GM19372 (cell line): ENCODE measurements around the gene PDGFC.

Experiments used
- ATAC-seq: cut with Tn5 transposase; IDR thresholded peaks from one replicate; pipeline ENCODE4 v1.9.1; 2021; ENCODE audit warnings: mild to moderate bottlenecking, low read depth, moderate library complexity; ENCODE audit not compliant: unreplicated experiment

Gene PDGFC, protein sequence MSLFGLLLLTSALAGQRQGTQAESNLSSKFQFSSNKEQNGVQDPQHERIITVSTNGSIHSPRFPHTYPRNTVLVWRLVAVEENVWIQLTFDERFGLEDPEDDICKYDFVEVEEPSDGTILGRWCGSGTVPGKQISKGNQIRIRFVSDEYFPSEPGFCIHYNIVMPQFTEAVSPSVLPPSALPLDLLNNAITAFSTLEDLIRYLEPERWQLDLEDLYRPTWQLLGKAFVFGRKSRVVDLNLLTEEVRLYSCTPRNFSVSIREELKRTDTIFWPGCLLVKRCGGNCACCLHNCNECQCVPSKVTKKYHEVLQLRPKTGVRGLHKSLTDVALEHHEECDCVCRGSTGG

DNA sequence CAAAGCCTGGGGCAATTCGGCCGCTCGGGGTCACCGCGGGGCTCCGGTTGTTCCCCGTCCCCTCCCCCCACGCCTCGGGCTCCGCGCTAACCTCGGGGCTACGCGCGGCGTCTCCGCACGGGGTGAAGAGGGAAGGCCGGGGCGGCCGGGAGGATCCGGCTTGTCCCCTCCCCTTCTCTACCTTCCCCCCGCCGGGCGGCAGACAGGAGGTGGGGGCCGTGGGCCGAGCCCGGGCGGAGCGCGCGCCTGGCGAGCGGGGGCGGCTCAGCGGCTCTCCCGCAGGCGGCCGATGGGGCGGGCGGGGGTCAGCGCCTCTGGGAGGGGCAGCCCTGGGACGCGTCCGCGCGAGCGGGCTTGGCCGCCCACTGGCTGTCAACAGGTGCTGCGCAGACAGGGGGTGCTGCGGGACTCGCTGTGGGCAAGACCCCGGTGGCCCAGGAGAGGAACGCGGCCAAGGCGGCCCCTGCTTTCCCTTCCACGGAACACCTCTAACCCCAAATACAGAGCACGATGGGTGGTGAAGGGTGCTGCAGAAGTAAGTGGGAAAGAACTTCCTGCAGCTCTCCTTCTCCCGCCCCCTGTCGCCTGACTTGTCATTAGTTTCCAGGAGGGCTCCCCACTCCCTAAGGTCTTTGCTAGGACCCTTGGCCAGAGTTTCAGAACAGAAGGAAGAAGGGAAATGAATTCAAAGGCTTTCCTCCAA, at the start of gene PDGFC:
Gene PDGFC (minus strand): TSS at position 124 of the 703 bp plus-strand sequence. CDS start 896 bp downstream, outside the sequence.
- ATAC-seq, result no peak

DNA sequence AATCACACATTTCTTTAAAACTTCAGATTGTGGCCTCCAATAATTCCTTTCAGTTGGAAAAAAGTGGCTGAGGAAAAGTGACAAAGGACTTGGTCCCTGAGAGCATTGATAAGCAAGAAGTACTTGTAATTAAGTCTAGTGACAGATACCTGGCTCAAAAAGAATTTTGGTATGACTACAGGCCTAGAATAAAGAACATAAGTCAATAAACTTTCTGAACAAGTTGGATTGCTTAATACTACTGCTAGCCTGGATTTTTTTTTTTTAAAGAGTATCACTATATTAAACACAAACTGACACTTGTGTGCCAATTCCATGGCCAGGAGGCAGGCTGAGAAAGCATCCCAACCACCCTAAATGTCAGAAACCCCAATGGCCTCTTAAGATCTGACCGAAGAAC, 49.3 kb upstream of the PDGFC start:
- ATAC-seq, result no peak

DNA sequence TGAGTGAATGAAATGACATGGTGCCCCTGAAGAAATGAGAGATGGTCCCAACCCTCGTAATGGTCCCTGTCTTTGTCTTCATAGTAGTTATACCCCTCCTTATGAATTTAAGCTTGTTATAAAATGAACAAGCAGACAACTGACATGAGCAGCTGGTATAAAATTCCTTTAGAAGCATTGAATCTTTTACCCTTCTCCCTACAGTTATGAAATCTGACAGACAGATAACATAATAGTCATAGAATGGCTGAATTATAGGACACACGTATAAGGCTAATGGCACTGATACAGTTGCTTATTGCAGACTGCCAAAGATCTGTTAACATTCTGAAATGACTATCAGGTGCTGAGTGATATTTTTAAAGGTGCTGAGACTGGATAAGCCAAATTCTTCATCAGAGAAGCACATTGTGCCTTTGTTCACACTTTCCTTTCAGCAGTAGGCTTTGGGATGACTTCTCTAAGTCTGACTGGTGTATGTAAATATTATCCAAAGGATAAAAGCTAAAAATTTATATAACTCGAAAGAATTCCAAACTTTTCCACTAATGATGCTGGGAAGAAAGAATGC, 47.4 kb upstream of the PDGFC start:
- no peak for ATAC-seq

DNA sequence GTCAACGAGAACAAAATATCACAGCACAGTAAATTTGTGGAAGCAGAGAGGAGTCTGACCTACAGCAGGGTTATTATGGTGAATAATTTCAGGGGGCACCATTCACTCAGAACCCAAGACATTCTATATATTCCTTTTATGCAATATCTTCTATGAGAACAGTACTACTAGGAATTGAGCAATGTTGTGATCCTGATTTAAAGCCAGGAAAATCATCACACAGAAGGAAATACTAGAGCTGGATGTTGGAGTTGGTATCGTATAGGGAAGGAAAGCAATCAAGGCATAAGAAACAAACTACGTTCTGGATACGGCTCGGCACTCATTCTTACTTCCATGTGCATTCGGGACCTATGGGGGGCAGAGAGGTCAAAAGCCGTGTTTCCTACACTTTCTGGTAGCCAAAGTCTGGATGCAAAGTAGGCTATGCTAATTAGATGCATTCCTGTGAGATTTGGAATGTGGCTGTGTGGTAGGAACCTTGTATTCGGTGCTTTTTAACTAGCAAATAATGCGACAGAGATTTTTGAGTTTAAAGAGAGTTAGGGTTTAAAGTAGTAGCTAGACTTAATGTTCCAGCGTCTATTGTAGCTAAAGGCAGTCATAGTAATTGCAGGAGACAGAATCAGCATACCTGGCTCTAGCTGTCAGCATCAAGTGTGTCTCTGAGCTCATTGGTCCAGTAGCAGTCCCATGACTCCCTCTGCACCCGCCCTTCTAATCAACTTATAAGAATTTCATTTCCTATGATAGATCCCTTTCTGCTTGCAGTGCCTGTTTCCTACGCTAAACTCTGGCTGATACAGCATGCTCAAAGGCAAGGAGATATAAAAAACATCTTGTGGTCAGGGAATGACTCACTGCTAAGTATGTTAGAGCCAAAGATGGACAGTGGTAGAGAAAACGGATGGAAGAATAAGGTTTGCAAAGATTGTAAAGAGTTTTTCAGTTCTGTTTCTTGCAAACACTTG, 43.3 kb upstream of the PDGFC start:
- no peak for ATAC-seq

DNA sequence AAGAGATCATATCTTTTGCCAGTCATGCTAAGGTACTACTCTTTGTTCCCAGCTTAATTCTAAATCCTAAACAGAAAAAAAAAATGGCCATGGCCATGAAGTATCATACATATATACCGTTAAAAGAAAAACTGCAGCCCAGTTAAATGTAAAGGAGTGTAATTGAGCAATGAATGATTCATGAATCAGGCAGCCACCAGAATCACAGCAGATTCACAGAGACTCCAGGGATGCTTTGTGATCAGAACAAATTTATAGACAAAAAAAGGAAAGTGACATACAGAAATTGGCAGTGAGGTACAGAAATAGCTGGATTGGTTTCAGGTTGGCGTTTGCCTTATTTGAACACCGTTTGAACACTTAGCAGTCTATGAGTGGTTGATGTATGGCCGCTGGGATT, 42.1 kb upstream of the PDGFC start:
- no peak for ATAC-seq

DNA sequence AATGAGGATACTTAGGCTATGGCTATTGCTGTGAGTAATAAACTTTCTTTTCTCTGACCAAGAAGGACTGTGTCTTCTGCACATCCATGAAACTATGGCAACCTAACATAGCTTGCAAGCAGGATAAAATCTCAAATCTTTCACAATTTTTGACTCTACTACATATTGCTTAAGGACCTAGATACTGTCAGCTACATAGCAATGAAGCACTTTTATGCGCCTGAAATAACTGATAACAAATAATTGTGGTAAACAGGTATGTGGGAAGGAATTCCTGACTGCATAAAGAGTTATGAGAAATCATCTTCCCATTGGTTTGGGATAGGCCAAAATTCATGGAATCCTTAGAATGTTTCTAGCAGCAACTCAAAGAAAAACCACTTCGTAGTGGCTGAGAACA, 41.2 kb upstream of the PDGFC start:
- ATAC-seq, result no peak

DNA sequence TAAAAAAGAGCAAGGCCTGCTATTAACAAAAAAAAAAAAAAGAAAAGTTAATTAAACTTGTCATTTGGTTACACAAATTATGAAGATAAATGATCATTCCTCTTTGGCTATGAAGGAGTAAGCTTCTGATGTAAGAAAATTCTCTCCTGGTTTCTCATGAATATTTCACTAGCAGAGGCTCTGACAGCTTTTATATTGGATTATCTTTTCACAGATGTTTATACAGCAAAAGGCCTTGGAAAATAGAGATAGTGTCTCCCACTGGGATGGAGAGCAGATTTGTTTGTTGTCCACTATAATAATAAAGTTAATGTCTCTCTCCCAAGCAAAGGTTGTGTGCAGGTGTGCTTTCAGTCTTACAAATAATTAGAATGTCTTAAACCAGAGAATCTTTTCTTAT, 40.7 kb upstream of the PDGFC start:
- ATAC-seq, result no peak

DNA sequence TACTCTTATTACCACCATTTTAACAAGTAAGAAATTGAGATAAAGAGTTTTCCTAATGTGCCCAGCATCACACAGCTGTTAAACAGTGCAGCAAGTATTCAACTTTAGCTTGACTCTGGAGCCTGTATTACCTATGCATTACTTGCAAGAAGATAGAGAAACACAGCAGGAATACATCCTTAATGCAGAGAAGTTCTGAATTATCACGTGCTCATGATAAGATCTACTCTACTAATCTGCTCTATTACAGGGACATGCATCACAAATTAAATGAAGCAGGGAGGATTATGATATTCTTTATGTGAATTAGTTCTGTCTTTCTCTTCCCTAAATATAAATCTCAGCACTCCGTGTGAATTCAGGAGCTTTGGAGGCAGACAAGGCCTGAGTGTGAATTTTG, 39.0 kb upstream of the PDGFC start:
- no peak for ATAC-seq

DNA sequence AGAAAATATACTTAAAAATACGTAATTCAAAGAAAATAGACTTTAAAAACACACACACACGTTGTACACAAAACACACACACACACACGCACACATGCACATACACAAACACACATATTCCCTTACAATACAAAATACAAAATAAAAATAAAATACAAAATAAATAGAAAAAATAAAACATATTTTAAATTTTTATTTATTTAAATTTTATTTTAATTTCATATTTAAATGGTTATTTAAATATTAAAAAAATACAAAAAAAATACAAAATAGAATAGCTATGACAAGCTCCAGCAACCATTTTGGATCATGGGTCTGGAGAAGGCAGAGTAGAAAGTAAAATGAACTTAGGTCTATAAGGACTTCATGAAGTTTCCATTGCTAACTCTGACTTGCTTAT, 34.2 kb upstream of the PDGFC start:
- ATAC-seq, result no peak

DNA sequence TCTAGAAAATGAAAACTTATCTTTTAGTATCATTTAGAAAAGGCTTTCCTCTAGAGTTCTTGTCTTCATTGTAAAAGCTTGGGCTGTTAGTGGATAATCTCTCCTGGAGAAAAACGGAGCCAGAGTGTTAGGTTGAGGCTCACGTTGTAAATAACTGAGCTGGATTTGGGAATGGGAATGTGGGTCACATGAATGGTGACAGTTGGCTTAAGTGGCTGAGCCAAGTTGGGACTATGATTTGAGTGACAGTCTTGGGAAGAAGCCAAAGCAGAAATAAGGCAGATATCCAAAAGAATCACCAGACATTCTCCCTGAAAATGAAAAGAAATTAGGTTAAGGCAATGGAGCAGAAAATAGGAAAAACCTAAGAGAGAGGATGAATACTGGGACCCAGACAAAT, 33.6 kb upstream of the PDGFC start:
- no peak for ATAC-seq

DNA sequence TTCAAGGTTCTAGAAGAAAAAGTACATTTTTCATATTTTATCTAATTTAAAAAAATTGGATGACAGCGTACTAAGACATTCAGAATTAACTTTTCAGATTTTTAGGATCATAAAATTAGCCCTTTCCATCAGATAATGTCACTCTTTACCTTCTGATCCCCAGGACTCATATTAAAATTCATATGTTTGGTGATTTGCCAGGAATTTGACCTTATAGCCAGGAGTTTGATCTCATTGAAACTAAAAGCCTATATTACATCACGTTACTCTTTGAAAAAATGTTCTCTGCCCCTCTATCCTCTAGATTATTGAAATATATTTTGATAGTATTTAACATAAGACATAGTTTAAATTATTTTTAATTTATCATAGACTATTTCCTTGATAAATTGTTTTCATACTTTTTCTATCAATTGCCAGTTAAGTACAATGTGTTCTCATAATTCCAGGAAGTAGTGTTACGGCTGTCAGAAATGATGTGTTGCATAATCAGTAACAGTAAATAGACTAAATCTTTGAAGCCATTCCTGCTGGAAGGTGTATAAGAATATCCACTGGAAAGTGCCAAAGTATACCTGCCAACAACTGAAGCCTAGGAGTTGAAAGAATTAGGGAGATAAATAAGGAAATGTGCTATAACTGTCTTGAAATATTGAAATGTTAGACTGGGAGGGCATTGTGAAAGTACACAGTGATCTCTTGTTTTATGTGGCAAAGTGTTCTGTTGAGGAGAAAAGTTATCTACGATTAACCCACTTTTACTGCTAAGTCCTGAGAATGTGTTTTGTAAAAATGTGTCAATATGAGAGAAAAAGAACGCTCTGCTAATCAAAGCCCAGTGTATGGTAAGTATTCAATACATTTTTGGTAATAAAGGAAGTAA, 32.9 kb upstream of the PDGFC start:
- ATAC-seq, result no peak

DNA sequence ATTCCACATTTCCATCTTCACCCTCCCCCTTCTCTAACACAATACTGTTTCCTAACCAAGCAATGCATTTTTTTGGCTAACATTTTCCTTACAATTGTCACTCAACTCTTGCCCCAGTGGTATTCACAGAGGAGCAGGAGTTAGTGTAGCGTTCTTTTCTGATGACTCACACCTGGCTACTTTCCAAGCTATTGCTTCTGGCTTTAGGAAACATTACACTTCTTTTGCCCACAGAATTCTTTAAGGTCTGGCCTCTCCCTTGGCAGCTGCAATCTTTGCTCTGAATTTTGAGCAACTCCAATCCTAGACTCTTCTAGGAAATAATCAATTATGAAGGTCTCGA, 27.5 kb upstream of the PDGFC start:
- no peak for ATAC-seq

DNA sequence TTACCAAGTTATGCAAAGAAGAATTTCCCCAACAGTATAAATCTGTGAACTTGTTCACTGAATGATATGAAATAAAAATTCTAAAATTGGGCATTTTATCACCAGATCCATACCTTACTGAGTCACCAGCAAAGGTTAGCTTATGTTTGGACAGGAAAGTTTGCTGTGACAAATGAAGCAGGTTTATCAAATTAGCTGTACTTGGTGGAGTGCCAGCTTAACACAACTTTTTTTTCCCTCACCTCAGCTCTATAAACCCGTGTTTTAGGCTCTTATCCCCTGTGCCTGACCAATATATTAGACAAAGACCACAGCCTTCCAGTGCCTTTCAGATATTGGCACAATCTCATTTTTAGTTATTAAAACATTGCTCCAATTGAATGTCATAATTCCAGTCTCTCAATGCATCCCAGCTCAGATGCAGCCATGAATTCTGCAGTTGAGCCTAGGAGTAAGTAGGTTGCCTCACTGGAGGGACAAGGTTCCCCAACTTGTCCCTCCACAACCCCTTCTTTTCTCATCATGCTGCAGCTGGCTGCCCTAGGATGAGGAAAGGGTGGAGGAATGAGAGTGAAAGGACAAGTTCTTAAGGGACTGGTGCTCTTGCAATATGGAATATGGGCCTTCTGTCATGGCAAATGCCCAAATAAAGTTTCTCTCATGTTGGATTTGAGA, 27.0 kb upstream of the PDGFC start:
- no peak for ATAC-seq

DNA sequence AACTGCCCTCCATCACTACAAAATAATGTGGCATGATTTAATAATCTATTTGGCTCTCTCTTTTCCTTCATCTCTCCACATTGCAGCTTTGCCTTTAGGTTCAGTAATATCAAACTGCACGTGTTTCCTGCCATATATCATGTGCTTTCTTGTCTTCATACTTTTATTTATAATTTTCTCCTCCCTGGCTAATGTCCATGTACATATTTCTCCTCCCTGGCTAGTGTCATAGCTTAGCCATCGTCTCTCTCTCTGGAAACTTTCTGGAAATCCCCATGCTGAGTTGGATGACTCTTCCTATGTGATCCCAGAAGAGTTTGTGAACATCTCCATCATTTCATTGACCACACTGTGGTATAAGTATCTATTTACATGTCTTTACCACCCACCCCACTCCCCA, 21.3 kb upstream of the PDGFC start:
- no peak for ATAC-seq

DNA sequence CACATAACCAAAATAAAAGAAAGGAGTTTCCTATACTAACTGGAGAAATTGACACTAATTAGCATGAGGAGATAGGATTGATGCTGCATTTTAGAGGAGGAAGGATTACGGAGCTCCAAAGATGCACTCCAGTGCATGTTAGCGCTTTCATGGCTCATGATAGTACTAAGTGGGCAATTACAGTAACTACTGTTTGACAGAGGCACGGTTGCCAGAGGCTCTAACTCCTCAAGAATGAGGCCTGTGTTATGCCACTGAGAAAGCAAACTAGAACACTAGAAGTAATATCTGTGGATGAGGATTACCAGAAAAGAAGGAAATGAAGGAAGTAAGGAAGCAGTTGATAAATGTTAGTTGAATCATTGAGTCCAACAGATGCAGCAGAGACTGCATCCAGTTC, 19.6 kb upstream of the PDGFC start:
- ATAC-seq, result no peak

DNA sequence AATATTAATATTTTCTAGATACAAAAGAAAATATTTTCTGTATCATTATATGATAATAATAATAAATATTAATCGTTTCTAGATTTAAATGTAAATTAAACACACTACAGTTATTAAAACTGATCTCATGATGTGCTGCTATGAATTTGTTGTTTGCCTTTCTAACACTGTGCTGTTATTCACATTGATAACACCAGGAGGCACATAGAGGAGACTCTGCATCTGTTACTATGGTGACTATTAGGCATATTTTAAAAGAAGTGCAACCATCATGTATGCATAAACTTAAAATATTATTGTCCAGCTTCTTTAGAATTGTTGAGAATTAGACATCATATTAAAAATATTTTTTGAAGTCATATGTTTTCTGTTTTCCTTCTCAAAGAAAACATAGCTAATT, 11.8 kb upstream of the PDGFC start:
- ATAC-seq, result no peak

DNA sequence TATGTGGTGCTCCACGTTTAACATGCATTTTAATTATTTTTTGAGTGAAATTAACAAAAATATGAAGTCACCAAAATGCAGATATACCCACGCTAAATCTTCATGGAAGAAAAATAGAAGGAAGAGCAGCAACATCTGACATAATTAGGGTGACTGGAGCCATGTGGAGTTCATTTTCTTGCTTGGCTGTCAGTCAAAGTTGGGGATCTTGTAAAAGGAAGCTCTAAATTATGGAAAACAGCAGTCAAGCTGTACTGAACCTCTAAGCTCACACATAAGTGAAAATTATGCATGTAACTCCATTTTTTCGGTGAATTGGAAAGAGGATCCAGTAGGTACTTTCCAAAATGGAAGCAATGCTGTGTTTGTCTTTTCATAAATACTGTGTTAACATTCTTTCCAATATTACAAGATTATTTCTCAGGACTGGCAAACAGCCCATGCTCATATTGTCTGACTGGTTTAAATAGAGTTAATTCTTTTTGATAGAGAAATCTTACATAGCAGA, 9.7 kb upstream of the PDGFC start:
- no peak for ATAC-seq

DNA sequence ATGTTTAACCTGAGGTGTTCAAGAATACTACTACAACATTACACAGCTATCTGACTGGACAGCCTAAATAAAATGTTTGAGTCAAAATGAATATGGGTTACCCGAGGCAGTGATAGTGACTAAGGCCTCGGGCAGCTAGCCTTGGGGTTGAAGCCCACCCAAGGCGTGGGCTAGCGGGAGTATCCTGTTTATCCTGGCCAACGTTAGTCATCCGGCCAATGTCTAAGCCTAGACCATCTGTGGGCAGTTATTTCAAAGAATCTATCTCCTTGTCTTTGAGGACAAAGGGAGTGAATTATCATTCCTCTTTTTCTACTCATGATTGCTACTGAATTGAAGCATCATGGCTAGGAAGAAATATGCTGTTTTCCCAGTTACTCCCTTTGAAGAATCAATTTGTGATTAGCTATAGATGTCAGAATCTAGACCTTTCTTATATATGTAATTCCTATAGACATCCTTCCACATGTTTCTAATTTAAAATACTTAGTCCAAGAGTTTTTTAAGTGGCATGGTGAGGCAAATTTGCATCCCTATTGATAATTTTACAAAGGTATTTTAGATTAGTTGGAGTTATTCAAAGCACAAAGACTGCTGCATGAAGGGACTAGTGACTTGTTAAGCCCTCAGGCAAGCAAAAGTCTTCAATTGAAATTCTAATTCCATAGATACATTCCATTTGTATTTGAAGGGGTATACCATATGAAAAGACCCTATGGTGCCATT, 6.0 kb upstream of the PDGFC start:
- no peak for ATAC-seq

DNA sequence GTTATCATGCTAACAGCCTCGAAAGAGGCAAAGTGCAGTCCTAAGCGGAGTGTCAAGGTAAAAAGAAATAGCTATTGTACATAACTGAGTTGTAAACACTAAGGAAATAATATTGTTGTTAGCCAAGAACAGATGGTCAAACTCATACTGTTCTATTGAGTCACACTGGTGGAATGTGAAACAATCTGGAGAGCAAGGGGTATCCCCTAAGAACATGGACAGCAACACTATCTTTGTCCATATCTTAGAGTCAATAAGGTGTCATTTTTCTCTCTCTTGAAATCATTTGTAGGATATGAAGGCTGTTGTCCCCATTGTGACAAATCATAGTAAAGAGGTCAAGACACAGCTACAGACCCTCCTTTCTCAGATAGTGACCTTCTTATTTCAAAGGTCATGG, 4.5 kb upstream of the PDGFC start:
- no peak for ATAC-seq
